ENCODE results near the gene FURIN. TPM values are rescaled to one million over a fixed set of nuclear protein-coding genes. Genes with fewer than 3 reads are reported as not detected.

Gene FURIN
- polyA plus RNA-seq, 1 of the 3 experiments (the other 2 are of a cell fraction), result 40.8 TPM

- TF ChIP-seq GATA2 (CRISPR knock-in tag; IDR thresholded peaks at IDR 0.05) (no peak), YY1 (IDR thresholded peaks at IDR 0.05; ENCODE audit: low read depth) (no peak), SIN3A (IDR thresholded peaks at IDR 0.05; ENCODE audit: borderline replicate concordance, low read depth, low read length) (no peak), RFX5 (IDR thresholded peaks at IDR 0.05; ENCODE audit: low read length) (no peak), USF2 (IDR thresholded peaks at IDR 0.05; ENCODE audit: borderline replicate concordance, low read depth, low read length) (no peak), TAF1 (IDR thresholded peaks at IDR 0.05; ENCODE audit: borderline replicate concordance, low read depth, low read length) (no peak), NRF1 (IDR thresholded peaks at IDR 0.05; ENCODE audit: low read depth, low read length) (no peak)
- TF ChIP-seq, protein P1, sequence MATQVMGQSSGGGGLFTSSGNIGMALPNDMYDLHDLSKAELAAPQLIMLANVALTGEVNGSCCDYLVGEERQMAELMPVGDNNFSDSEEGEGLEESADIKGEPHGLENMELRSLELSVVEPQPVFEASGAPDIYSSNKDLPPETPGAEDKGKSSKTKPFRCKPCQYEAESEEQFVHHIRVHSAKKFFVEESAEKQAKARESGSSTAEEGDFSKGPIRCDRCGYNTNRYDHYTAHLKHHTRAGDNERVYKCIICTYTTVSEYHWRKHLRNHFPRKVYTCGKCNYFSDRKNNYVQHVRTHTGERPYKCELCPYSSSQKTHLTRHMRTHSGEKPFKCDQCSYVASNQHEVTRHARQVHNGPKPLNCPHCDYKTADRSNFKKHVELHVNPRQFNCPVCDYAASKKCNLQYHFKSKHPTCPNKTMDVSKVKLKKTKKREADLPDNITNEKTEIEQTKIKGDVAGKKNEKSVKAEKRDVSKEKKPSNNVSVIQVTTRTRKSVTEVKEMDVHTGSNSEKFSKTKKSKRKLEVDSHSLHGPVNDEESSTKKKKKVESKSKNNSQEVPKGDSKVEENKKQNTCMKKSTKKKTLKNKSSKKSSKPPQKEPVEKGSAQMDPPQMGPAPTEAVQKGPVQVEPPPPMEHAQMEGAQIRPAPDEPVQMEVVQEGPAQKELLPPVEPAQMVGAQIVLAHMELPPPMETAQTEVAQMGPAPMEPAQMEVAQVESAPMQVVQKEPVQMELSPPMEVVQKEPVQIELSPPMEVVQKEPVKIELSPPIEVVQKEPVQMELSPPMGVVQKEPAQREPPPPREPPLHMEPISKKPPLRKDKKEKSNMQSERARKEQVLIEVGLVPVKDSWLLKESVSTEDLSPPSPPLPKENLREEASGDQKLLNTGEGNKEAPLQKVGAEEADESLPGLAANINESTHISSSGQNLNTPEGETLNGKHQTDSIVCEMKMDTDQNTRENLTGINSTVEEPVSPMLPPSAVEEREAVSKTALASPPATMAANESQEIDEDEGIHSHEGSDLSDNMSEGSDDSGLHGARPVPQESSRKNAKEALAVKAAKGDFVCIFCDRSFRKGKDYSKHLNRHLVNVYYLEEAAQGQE (IDR thresholded peaks at IDR 0.05; ENCODE audit: low read depth, low read length), result no peak
Observed at GRCh38 chr15:90819850-90820249, 48.5 kb upstream of the FURIN start.

DNA sequence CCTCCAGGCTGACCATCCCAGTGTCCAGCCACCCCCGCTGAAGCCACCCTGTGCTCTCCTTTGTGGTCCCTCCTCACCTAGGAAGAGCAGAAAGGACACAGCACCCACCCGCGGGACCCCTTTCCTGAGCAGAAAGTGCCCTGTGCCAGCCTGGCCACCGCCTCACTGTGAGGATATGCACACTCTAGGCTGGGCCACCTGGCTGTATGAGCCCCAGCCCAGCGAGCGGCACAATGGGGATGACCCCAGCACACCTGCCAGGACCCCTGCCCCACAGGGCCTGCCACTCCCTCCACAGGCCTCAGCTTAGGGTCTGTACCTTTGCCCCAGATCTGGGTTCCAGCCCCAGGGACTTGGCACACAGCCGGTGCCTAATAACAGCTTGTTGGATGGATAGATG is 47.9 kb upstream of the FURIN start:
- Histone ChIP-seq H3K4me2 (no peak overlapping the region), H3K79me2 (ENCODE audit: insufficient read depth) (no peaks in the 10 kb centered on the region), H3K9me3 (no peaks in the 10 kb centered on the region), H3F3A (replicated peaks; ENCODE audit: insufficient read depth) (no peaks in the 10 kb centered on the region), H4K20me1 (ENCODE audit: insufficient read depth) (no peaks in the 10 kb centered on the region), H3K4me3 (ENCODE audit: low read depth in 2 of 2, low read length in 1 of 2) (no peak overlapping the region), H3K9ac (no peak overlapping the region), H2AFZ (ENCODE audit: low read depth) (no peak overlapping the region), H3K36me3 (replicated peaks in 1 of 2; ENCODE audit: control insufficient read depth in 1 of 2, insufficient read depth in 2 of 2, low read length in 1 of 2) (no peaks in the 10 kb centered on the region), H3K9me2 (no peaks in the 10 kb centered on the region), H3K27ac (ENCODE audit: low read depth in 2 of 2, low read length in 1 of 2) (no peak overlapping the region), H3K27me3 (ENCODE audit: insufficient read depth) (no peaks in the 10 kb centered on the region), H3K4me1 (ENCODE audit: control insufficient read depth in 1 of 2, insufficient read depth in 2 of 2, low read depth in 1 of 2, low read length in 1 of 2) (peaks cover 0 to 16% of the 10 kb centered on the region in 2 experiments; a peak in 1 of 4 replicates)
- 90% methylated on average over 1 of the region's 7 CpGs for WGBS (ENCODE audit: low lambda C conversion rate)
- no peak for TF ChIP-seq FOXM1 (IDR thresholded peaks at IDR 0.05; ENCODE audit: low read depth)
- TF ChIP-seq ELF1 (IDR thresholded peaks at IDR 0.05), result no peak
- no peak for TF ChIP-seq NFIC (IDR thresholded peaks at IDR 0.05; ENCODE audit: borderline replicate concordance)
- TF ChIP-seq EZH2phosphoT487 (IDR thresholded peaks at IDR 0.05; ENCODE audit: borderline replicate concordance, low read depth), result no peak
- no peak for TF ChIP-seq MXI1 (IDR thresholded peaks at IDR 0.05; ENCODE audit: low read depth, low read length)
- no peak for TF ChIP-seq FOSL2 (IDR thresholded peaks at IDR 0.05; ENCODE audit: borderline replicate concordance, low read depth)
- no peak for TF ChIP-seq CTCF (IDR thresholded peaks at IDR 0.05)
- TF ChIP-seq, protein P2, sequence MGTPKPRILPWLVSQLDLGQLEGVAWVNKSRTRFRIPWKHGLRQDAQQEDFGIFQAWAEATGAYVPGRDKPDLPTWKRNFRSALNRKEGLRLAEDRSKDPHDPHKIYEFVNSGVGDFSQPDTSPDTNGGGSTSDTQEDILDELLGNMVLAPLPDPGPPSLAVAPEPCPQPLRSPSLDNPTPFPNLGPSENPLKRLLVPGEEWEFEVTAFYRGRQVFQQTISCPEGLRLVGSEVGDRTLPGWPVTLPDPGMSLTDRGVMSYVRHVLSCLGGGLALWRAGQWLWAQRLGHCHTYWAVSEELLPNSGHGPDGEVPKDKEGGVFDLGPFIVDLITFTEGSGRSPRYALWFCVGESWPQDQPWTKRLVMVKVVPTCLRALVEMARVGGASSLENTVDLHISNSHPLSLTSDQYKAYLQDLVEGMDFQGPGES (IDR thresholded peaks at IDR 0.05; ENCODE audit: low read depth, low read length), result no peak
- ChIA-PET CTCF (no interaction called here), POLR2A (no interaction called here)
- no peak for DNase-seq

More at GRCh38 chr15:90819850-90820249, 48.5 kb upstream of the FURIN start:
- Histone ChIP-seq H3K9me3 (no peaks in the 10 kb centered on the region), H3K4me3 (ENCODE audit: low read depth in 2 of 2, low read length in 1 of 2) (no peak overlapping the region), H3K4me2 (no peak overlapping the region), H3K9ac (no peak overlapping the region), H3K27ac (ENCODE audit: low read depth in 2 of 2, low read length in 1 of 2) (no peak overlapping the region), H3F3A (replicated peaks; ENCODE audit: insufficient read depth) (no peaks in the 10 kb centered on the region), H3K79me2 (ENCODE audit: insufficient read depth) (no peaks in the 10 kb centered on the region), H3K36me3 (replicated peaks in 1 of 2; ENCODE audit: control insufficient read depth in 1 of 2, insufficient read depth in 2 of 2, low read length in 1 of 2) (no peaks in the 10 kb centered on the region), H4K20me1 (ENCODE audit: insufficient read depth) (no peaks in the 10 kb centered on the region), H2AFZ (ENCODE audit: low read depth) (no peak overlapping the region), H3K27me3 (ENCODE audit: insufficient read depth) (no peaks in the 10 kb centered on the region), H3K9me2 (no peaks in the 10 kb centered on the region), H3K4me1 (ENCODE audit: control insufficient read depth in 1 of 2, insufficient read depth in 2 of 2, low read depth in 1 of 2, low read length in 1 of 2) (peaks cover 0 to 16% of the 10 kb centered on the region in 2 experiments; a peak in 1 of 4 replicates)
- ChIA-PET CTCF (no interaction called here), POLR2A (no interaction called here)
- WGBS (ENCODE audit: low lambda C conversion rate), result 79% methylated on average over 4 of the region's 12 CpGs
- DNase-seq, result no peak
